Cerebellar cortex (tissue), 1 donor: Measurements from ENCODE around the gene ZC3H14.
A peak's percentile ranks its signal among the peaks of the same experiment; 100 is the strongest.

ENCODE experiments used
- DNase-seq: peaks from one replicate; pipeline ENCODE4 v3.0.0-alpha.2; 2015; ENCODE audit warnings: low spot score

The ZC3H14 gene

DNA sequence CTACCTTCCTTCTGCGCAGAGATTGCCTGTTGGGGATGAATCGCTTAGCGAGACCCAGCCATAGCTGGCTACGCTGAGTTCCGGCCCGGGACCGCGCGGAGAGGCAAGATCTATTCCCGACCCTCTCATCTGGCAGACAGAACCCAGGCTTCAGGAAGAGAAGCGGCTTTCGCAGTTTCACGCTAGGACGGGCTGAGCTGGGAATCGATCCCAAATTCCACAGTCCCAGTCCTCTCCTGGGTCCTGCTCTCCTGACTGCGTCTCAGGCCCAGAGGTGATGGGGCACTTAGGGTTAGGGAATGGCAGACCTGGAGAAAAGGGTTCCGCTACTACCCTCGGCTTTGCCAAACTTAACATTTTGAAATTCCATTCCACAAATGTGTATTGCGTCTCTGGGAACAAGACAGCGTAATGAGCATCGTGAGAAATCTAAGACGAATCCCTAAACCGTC is 10.8 kb upstream of the ZC3H14 start:
- peak; percentile 47 for DNase-seq

DNA sequence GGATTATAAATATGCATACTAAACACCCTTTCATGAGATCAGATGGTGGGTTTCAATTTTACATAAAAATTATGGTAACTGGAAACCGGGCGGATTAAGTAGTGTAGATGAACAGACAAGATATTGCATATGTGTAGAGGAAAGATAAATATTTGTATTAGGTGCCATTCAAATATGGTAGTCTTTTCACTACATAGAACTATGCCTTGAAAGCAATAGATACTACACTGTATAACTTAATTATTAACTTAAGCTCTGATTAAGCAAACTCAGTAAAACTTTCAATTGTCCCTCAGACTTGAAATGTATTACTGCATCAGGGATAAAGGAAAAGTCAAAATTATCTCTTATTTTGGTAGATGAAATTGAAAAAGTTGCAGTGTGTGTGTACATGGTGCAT is 10.0 kb upstream of the ZC3H14 start:
- no peak for DNase-seq

DNA sequence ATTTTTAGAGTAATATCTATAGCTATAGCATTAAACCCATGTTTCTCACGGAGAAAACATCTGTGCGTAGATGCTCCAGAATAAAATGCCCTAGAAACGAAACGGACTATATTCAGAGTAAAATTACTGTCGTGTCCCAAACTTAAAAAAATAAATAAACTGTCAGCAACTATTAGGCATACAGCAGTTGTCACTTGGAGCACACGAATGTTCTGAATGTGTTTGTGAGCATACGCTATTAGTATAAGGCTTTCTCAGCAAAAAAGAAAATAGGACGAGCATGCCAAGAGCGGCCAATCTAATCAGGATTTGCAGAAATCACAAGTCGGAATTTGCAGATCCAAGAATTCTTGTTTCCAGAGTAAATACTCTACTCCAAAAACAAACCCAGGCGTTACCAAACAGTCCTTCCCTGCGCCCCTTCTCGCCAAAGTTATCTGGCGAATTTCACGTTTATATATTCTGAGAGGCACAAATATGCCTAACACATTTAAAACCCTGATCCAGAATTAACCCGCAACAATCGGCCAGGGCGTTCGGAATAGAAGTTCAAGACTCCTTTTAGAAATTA is 8.9 kb upstream of the ZC3H14 start:
- DNase-seq = peak; percentile 50

DNA sequence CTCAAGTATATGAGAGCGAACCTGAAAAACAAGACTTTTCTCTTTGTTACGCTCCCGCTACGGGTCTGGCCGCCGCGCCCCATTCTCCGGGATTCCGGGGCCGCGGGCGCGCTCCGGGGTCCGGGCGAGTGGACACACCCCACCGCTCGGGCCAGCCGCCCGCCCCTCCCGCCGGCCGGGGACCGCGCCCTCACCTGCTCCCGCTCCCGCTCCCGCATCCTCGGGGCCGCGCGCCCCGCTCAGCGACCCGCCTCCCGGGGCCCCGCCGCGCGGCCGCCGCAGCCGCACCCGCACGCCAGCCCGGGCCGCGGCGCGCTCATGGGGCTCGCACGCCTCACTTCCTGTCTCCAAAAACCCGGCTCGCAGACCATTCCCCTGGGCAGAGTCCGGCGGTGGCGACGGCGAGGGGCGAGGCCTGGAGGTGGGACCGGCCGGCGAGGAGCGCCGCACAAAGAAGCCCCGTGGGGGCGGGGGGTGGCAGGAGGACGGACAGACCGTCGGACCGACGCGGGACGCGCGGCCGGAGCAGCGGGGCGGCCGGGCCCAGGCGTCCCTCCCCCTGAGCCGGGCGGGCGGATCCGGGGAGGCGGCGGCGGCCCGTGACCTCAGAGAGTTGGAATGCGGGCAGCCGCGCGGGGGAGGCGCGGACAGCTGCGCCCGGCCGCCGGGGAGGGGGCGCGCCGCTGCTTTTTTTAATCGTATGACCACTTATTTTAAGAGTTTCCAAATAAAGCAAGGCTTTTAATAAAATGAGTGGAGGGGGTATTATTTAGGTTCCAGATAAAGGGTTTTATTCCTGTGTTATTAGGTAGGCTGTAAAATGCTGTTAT is 8.2 kb upstream of the ZC3H14 start, which contains the start of gene PTPN21:
PTPN21 (minus strand) TSS at position 551 of the 830 bp plus-strand sequence. CDS start 4,590 bp downstream, outside the sequence.
- peak; percentile 41 for DNase-seq

DNA sequence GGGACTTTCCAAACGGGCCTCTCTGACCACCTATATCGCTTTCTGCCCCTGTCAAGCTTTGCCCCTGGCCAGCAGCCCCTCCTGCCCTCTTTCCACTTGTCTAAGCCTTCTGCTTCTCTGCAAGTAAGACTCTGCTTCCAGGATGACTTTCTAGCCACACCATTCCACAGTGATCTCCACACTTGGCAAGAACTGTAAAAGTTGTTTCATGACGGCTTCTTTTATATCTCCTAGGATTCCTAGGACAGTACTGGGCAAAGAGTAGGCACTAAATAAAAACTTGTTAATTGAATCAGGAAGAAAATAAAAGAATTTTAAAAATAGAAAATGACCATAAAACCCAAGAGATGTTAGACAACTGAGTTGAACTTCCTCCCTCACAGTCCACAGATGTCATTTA is 6.3 kb upstream of the ZC3H14 start:
- no peak for DNase-seq

DNA sequence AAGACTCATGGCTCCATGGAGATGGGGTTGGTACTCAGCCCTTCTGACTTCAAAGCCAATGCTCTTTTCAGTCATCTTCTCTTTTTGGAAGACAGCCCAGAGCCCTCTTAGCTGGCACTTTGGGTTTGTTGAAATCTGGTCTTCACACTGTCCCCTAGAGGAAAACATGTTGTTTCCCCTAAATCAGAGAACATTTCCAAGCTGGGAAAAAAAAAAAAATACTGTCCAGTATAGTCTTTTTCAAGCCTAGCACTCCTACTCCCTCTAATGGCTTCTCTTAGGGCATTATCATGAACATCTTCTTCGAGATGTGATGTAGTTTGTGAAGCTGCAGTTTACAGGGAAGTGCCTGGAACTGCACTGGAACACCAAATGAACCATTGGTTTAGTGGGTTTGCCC is 3.0 kb upstream of the ZC3H14 start:
- DNase-seq = peak; percentile 61

DNA sequence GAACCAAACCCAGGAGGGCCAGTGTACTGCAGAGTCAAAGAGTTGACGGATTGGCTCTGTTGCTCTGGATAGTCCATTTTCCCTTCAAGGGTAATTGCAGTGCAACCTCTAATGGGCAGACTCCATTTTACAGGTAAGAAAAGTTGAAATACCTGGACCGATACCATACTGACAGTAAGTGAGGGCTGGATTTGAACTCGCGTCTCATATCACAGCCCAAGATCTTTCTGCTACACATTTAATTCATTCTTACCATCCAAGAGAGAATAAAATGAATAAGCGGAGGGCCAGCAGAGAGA is 356 bp upstream of the ZC3H14 start:
- no peak for DNase-seq

DNA sequence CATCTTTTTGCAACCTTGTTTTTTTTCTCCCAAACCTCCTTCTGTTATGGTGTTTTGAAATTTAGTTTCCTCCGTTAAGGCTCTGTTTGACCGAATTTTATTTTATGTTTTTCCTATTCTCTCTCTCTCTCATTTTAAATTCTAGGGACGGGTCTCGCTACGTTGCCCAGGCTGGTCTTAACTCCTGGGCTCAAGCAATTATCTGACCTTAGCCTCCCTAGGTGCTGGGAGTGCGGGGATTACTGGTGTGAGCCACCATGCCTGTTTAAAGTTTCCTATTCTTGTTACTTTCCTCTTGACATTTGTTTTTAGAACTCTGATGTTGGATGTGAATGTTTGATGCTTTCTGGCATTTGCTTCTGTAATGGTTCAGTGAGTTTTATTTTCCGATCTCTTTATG is 1.0 kb downstream of the ZC3H14 start:
- DNase-seq = no peak

DNA sequence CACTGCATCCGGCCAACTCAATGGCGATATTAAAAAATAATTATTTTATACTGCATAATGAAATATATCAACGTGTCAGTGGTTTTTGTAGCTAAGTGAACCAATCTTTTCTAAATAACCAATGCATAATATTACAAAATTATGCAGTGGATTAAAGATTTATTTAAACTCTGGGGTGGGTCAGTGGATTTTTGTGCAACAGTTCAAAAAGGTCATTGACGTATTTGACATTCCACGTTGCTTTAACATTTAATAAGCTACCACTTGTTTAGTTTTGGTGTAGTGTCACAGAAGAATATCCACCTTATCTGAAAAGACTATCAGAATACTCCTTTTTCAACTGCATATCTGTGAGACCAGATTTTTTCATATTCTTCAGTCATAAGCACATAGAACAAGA is 2.6 kb downstream of the ZC3H14 start:
- DNase-seq = no peak

DNA sequence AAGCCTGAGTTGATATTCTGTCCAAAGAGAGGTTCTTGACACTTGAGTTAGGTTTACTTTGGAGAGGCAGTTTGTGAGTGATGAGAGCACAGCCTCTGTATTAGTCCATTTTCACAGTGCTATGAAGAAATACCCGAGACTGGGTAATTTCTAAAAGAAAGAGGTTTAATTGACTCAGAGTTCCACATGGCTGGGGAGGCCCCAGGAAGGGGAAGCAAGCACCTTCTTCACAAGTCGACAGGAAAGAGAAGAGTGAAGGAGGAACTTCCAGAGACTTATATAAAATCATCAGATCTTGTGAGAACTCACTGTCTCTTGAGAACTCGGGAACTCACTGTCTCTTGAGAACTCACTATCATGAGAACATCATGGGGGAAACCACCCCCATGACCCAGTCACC is 5.4 kb downstream of the ZC3H14 start:
- no peak for DNase-seq

DNA sequence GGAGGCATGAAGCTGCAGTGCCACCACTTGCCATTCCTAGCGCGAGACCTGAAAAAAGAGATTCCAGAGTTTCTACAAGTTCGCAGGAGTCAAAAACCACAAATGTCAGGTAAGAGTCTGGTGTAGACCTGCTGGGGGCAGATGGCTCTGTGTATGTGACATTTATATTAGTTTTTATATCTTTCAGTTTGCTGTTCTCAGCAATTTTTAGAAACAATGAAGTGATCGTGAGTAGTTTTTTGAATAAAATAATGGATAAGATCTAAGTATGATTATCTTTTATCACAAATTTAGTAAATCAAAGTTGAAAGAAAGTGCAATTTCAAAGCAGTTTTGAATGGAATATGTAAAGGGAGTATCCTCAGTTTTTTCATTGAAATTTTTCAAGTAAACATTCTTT is 9.3 kb downstream of the ZC3H14 start:
- DNase-seq = no peak

DNA sequence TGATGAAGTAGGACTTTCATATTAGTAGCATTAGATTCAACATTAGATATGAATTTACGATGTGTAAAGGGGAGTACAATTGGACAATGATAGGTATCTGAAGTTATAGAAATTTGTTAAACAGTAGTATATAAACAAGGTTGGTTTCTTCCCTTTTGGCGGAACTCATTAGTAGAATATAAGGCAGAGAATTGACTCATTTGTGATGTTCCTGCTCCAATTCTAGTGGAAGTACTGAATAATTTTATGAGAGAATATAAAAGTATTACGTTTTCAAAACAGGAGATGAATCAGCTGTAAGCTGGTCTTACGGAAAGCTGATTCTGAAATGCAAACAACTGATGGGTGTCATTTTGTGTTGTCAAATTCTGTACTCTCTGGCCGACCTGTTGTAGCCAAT is 13.4 kb downstream of the ZC3H14 start:
- no peak for DNase-seq

DNA sequence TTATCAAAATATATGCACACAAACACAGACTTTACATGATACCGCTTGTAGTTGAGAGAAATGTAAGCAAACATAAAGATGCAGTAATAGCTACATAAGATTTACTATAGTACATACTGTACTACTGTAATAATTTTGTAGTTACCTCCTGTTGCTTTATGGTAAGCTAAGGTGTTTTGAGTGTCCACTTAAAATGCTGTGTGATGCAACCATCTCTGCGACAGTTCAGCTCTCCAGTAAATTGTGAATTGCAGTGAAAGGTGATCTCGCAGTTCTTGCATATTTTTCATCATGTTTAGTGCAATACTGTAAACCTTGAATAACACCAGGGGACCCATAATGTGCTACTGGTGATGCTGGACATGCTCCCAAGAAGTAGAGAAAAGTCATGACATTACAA is 21.6 kb downstream of the ZC3H14 start:
- DNase-seq = no peak

DNA sequence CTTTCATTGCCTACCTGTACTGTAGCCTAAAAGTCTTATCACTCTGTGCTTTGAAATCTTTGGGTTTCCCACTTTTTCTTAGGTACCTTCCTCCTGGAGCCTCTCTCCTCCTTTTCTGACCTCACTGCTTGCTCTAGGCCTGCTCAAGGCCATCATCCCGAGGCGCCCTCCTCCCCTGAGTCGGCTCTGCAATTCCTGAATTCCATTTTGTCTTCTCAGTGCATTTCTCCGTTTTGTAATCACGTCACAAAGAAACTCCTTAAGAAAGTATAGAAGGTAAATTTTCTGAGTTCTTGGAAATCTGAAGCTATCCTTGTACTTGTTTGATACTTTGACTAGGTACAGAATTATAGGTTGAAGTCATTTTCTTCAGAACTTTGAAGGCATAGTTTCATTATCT is 25.2 kb downstream of the ZC3H14 start:
- DNase-seq = no peak

DNA sequence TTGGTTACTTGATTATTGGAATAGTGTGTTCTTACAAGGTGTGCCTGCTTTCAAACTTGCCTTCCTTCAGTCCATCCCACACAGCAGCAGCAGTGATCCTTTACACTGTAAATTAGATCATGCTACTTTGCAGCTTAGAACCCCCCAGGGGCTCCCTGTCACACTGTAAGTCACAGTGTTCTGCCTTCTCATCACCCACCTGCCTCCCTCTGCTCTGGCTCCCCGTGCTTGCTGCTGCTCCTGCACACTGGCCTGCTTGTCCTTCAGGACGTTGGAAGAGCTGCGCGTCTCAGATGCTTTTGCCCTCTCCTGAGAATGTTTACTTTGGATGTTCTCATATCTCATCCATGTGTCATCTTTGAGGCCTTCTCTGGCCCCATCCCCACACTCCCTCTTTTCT is 27.3 kb downstream of the ZC3H14 start:
- DNase-seq = no peak

DNA sequence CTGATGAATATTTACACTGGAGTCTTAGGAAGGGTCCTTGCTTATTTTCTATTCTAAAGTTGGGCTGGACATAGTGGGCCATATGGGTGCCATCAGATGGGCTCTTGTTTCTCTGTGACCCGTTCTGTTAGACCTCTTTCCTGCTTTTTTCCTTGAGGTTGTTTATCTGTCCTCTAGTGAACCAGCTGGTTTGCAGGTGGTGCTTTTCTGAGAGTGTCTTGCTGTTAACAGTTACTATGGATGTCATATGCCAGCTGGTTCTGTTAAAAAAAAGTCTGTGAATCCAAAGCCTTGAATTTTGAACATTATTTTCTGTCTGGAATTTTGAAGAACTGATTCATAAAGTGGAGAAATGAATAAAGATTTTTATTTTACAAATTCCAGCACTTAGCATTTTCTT is 29.2 kb downstream of the ZC3H14 start:
- peak; percentile 34 for DNase-seq

DNA sequence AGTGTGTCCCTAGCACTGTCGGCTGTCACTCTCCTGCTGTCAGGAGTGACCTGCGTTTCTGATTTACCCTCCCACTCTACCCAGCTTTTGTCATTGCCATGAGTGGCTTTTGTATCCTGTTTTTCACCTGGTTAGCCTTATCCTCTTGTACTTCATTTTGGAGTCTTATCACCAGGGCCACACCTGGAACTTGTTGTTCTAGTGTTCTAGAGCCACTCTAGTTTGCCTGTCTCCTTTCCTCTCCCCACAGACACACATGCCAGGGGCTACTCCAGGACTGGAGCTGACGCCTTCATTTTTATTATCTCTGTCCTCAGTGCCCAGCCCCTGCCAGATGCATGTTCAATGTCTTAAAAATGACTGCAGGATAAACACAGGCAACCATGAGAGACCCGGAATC is 34.2 kb downstream of the ZC3H14 start:
- no peak for DNase-seq

DNA sequence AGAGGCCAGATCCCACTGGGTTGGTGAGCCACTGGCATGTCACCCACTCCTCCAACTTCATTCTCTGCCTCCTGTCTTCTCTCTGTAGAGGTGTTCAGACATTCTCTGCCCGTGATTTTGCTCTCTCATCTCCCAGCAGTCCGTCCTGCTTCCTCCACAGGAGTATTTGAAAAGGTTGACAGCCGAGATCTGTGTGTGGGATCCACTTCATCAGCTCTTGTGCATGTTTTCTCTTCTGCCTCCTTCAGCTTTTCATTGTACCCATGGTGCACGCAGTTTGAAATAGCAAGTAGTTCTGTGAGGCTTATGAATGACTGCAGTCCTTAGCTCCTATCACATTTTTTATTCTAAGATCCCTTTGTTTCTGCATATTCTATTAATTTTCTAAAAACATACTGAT is 34.8 kb downstream of the ZC3H14 start:
- DNase-seq = no peak

DNA sequence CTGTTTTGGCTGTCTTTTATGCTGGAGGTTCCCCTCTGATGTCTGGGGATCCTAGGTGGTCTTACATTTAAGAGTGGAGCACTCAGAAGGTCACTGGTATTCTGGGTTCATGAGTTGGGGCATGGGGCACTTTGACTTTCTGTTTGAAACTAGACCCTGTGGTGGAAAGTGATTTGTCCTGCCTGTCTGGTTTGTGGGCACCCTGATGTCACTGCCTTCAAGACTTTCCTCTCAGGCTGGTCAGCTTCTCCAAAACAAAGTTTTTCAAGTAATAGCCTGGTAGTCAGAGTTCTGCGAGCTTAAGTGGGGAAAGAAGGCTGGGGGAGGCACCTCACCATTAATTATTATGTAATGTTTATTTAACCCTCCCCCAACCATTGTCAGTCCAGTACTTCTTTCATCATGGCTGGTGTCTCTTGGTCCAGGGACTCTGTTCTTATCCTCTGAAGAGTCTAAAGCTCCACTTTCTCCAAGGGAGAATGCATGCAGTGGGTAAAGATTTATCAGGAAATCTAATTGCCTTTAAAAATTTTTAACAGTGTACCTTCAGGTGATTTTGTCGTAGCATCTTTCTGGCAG is 35.3 kb downstream of the ZC3H14 start:
- no peak for DNase-seq

DNA sequence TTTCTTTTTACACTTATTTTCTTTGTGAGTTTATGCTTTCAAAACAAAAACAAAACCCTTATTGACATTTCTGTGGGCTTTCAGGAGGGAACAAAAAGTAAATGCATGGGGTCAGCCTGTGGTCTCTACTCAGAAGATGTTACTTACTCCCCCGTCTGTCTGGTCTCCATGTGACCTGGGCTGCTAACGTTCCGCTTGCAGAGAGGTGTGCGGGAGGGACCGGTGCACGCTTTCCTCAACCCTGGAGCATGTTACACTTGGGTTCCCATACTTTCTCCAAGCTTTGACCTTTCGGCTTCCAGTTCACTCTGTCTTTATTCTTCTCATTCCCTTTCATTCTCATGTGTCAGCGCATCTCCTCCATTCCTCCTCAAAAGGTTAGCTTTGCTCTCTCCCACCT is 36.5 kb downstream of the ZC3H14 start:
- no peak for DNase-seq

DNA sequence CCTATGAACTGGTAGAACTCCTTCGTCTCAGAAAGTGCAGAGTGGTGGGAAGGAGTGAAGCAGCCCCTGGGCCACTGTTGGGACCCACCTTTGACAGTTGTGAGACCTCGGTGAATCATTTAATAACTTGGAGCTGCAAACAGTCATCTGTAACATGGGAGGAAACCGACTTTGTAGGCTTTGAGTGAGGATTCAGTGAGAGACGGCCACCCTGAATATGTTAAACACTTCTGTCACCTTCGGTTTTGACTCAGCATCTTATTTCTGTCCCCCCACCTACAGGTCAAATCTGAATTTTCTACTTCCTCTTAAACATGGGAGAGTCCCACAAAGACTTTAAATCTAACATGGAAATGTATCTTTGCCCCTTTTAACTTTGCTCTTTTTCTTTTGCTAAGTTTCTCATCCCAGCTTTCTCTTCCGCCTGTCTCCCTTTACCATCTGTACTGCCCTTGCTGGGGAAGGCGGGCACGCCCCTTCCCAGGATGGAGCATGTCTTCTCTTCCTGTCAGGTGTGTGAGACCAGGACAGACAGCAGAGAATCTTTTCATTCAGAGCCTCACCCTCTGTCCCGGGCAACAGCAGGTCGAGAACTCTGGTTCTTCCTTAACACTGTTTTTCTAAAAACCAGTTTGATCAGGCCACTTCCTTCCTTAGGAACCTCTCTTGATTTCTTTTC is 37.1 kb downstream of the ZC3H14 start:
- no peak for DNase-seq

DNA sequence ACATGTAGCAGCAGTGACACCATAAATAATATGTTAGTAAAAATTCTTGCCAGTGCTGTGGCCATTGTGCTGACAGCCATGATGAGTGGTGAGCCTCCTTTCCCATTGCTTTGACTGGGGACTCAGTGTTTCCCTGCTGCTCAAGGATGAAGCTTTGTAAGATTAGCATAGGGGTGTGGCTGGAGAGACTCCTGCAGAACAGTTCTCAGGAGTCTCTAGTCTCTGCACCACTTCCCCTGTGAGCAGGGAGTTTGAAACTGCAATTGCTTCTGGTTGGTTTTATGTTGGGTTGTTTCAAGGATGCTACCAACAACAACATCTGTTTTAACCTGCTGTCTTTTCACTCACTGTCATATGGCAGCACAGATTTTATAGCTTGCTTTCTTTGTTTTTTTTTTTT is 41.4 kb downstream of the ZC3H14 start:
- DNase-seq = no peak

DNA sequence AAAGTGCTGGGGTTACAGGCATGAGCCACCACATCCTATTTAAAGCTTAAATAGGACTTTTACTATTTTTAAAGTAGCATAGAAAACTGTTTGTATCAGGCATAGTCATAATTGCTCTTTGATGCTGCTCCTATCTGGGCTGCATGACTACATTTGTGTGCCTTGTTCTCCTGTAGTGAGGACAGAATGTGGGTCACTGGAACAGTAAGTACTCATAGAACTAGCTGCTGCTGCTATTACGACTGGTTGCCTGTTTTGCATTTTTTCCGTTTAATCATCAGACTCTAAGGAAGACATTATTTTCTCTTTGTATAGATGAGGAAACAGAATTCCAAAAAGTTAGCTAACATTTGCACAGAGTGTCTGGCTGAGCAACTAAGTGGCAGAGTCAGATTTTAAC is 42.8 kb downstream of the ZC3H14 start:
- no peak for DNase-seq
